GM20431 (cell line): Measurements from ENCODE around the gene CDK9.
"Not testable (repeated sequence)": the region's sequence is repeated elsewhere in the genome, so short reads cannot be mapped to it uniquely, and the experiment has no call there.

Source experiments
- in situ Hi-C: fragments of 300-500 bp; cut with MseI, MboI; formaldehyde crosslinking; loops from one replicate; pipeline ENCODE4 v1.15.0; 2020; ENCODE audit warnings: low sequenced_read_pairs; ENCODE audit not compliant: unreplicated experiment

CDK9 gene

GRCh38 chr9:127785933-127786772 lies at the start of gene CDK9:
CDK9 (plus strand) TSS chr9:127786034; CDS start chr9:127786149, 115 bp downstream.
- in situ Hi-C loops: no loop called here

- in situ Hi-C loops: no loop called here
Observed at GRCh38 chr9:127738666-127739065, 47.2 kb upstream of the CDK9 start.

- in situ Hi-C loops: no loop called here
Observed at GRCh38 chr9:127739614-127740330, 46.1 kb upstream of the CDK9 start.

- in situ Hi-C loops: no loop called here
Observed at GRCh38 chr9:127741831-127742434, 43.9 kb upstream of the CDK9 start.

- in situ Hi-C loops: no loop called here
Observed at GRCh38 chr9:127742435-127743088, 43.3 kb upstream of the CDK9 start.

DNA sequence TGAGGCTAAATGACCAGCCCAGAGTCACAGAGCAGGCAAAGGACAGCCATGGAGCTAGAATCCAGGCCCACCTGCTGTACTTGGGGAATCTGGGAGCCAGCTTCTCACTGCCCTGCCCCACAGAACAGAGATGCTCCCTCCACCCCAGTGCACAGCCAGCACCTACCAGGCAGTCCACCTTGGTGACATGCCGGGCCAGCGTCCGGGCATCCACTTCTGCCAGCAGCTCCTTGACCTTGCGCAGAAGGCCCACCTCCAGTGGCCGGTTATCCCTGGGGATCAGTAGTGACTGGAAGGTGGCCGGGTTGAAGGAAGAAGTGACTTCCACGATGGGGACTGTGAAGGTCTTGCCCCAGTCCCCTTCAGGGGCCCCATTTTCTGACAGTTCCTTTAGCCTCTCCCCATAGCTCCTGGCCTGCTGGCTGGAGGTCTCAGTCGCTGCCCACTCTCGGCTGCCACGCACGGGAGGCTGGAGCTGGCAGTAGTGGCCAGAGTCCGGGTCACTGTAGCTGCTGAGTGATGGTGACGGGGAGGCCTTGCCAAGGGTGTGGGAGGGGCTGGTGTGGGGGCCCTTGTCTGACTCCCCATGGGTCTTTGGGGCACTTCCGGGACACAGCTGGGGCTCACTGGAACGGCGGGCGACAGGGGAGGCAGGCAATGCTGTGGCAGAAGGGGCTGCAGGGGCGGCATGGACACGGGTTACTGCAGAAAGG lies 41.3 kb upstream of the CDK9 start:
- in situ Hi-C loops: no loop called here

- in situ Hi-C loops: no loop called here
Observed at GRCh38 chr9:127746959-127747569, 38.8 kb upstream of the CDK9 start.

DNA sequence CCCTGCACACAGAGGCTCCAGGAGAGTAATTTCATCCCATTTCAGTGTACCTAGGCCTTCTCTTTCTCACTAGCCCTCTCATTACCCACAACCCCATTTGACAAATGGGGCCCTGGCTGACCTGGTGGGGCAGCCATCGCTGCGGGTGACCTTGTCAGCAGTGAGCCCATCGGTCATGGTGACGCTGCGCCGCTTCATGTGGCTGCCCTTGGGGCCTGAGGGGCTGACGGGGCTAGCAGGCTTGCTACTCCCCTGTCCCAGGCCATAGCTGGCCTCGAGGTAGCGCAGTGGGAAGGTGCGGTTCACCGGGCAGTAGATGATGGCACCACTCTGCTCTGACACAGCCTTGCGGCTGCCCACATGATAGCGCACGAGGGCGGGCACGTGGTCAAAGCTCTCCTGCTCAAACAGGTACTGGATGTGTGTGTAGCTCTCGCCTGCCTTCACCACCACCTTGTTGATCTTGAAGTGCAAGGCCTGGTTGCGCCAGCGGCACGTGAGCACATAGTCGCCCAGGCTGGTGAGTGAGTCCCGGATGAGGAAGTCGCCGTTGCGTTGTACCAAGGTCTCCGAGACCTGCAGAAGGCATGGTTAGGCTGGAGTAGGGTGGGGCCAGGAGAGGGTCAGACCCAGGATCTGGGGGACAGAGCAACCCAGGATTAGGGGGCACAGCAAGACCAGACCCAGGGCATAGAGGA lies 36.6 kb upstream of the CDK9 start:
- in situ Hi-C loops: no loop called here

DNA sequence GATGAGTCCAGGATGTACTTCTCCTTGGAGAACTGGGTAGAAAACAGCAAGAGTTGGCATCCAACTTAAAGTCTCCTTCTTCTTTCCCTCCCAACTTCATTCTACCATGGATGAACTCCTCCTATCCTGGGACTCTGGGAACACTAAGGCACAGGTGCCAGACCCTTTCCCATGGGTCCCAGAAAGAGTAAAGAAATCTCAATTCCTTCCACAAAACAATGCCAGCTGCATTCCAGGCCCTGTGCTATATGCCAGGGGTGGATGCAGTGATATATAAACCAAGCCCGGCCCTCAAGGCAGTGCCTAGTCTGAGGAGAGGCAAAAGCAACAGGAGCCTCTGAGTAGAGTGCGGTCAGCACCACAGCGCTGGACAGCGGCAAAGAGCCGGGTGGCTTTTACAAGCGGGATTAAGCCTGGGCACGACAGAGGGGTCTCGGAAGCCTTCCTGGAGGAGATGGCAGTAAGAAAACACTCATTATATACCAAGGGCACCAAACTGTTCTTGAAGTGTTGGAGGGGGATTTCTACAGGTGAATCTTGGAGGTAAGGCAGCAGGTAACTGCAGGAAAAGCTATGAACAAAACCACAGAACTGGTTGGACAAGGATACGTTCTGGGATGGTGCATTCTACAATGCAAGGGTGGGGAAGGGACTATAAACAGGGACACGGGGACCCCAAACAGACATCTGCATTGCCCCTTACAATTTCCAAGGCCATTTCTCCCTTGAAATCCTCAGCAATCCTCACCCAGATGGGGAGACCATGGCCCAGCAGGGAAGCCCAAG lies 34.4 kb upstream of the CDK9 start:
- in situ Hi-C loops: no loop called here

GRCh38 chr9:127753148-127753547 lies 32.7 kb upstream of the CDK9 start:
- in situ Hi-C loops: no loop called here

- in situ Hi-C loops: no loop called here
Observed at GRCh38 chr9:127753622-127754021, 32.2 kb upstream of the CDK9 start.

GRCh38 chr9:127754099-127755060 lies 31.5 kb upstream of the CDK9 start:
- in situ Hi-C loops: no loop called here

DNA sequence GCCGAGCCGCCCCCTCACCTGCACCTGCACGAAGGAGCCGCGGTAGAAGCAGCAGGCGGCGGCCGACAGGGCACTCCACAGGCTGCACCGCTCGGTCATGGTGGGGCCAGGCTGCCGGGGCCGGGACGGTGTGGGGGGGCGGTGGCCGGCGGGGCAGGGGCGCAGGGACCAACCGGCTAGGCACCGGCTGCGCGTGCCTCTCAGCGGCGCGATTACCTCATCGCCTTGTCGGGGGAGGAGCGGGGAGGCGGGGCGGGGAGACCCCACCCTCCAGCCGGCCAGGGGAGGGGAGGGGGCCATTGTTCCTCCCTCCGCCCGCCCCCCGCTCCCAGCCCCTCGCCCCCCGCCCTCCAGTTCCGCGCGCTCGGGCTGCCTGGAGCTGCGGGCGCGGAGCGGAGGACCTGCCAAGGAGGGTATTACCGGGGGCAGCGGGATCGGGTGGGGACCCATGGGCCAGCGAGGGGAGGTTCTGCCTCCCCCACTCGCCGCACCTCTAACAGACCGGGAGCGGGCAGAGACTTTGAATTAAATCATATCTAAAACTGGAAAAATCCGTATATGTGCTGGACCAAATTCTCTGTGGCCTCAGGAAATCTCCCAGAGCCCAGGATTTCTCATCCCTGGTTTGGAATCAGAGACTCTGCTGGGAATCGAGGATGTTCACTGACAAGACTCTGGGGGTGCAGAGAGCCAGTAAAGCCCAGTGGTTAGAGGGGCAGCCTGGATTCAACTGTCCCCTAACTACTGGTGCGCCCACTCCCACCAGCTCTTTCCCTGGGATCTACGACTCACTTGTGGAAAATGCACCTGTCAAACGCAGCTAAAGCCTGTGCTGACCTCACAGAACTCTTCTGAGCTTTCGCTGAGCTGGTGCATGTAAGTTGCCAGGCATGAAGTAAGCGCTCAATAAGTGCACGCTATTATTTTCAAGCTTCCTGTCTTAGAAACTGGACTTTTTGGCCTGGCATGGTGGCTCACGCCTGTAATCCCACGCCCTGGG lies 30.5 kb upstream of the CDK9 start:
- in situ Hi-C loops: no loop called here

- in situ Hi-C loops: no loop called here
Observed at GRCh38 chr9:127756233-127756632, 29.6 kb upstream of the CDK9 start.

- in situ Hi-C loops: not testable (repeated sequence)
Observed at GRCh38 chr9:127756776-127757175, 29.1 kb upstream of the CDK9 start.

- in situ Hi-C loops: no loop called here
Observed at GRCh38 chr9:127758843-127759242, 27.0 kb upstream of the CDK9 start.
